Activated CD8-positive, alpha-beta memory T cell treated with anti-CD3 and anti-CD28 coated beads, Interleukin-2, amount 50 U/mL, for 1 hour (primary cell): ENCODE data around the gene DDX42.
"Not testable (repeated sequence)": the region's sequence is repeated elsewhere in the genome, so short reads cannot be mapped to it uniquely, and the experiment has no call there.

ENCODE experiments used
- DNase-seq: peaks from one replicate; pipeline ENCODE4 v3.0.0-alpha.2; 2020; ENCODE audit errors: extremely low read depth

DDX42 gene

DNA sequence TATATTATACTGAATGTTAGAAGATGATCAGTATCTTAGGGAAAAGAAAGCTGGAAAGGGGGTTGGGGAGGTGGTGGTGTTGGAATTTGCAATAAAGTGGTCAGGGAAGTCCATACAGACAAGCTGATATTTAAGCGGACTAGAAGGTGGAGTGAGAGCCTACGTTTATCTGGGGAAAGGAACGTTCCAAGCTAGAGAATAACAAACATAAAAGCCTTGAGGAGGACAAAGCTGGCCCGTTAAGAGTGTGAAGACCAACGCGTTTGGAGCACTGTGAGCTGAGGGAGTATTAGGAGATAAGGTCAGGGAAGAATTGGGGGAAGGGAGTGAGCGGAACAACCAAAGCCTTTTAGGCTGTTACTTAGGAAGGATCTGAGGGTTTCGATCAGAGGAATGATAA is 1.4 kb downstream of the DDX42 start:
- DNase-seq: no peak

DNA sequence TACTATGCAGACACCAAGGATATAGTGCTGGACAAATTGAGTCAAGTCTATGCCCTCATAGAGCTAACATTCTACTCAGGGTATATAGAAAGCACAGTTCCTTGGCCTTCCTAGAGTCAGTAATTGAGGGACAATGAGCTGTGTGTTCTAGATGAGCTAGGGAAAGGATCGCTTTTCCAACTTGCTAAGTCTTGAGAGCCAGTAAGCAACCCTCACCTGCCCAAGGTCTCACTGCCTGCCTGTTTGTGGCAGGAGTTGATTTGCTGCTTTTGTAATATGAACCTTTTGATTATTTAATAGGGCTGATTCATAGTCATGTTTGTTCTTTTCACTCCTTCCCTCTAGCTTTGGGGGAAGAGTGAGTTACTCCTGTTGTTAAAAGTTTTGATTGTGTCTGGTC is 6.5 kb downstream of the DDX42 start:
- no peak for DNase-seq

DNA sequence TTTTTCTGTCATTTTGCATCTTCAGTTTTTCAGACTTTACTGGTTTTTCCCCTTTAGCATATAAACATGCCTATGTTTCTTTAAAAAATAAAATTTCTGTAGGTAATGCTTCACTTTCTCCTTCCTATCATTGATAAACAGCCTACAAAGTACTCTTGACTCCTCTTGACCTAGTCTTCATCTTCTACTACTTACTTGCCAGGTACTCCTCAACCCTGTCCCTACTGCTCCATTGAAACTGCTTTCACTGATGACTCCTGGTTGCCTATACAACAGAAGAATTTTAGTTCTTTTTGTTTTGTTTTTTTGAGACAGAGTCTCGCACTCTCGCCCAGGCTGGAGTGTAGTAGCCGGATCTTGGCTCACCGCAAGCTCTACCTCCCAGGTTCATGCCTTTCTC is 7.0 kb downstream of the DDX42 start:
- DNase-seq: no peak

DNA sequence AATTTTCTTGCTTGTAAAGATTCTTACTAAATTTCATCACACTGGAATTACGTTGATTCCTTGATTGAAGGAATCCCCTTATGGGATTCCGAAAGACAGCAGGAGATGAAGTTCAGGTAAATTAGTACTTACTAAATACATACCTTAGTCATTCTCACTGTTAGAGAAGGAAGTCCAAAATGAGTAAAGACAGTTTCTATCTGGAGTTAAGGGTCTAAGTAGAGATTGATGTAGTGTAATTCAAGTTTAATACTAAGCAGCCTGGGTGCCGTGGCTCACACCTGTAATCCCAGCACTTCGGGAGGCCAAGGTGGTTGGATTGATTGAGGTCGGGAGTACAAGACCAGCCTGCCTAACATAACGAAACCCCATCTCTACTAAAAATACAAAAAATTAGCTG is 9.6 kb downstream of the DDX42 start:
- no peak for DNase-seq

DNA sequence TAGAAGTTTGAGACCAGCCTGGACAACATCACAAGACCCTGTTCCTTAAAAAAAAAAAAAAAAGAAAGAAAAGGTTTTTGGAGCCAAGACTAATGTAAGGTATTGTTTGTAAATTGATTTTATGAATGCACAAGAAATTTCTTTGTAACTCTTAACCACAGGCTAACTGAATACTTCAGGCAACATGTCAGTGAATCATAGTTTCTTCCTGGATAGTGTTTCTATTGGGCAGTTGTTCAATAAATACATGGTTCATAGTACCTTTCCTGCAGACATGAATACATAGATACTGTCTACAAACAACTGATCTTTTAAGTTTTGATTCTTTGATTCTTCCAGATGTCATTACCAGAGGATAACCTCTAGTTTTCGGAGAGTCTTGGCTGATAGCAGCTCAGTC is 11.6 kb downstream of the DDX42 start:
- DNase-seq: no peak

DNA sequence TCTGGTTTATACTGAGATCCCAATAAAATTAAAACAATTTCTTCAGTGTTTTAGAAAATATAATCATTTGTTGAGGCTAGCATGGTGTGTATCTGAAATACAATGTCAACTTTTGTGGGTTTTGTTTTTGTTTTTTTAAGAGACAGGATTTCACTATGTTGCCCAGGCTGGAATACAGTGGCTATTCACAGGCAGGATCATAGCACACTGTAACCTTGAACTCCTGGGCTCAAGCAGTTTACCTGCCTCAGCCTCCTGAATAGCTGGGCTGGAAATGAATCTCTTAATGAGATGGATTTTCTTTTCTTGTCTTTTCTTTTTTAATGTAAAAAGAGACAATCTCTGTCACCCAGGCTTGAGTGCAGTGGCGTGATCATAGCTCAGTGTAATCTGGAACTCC is 12.1 kb downstream of the DDX42 start:
- no peak for DNase-seq

DNA sequence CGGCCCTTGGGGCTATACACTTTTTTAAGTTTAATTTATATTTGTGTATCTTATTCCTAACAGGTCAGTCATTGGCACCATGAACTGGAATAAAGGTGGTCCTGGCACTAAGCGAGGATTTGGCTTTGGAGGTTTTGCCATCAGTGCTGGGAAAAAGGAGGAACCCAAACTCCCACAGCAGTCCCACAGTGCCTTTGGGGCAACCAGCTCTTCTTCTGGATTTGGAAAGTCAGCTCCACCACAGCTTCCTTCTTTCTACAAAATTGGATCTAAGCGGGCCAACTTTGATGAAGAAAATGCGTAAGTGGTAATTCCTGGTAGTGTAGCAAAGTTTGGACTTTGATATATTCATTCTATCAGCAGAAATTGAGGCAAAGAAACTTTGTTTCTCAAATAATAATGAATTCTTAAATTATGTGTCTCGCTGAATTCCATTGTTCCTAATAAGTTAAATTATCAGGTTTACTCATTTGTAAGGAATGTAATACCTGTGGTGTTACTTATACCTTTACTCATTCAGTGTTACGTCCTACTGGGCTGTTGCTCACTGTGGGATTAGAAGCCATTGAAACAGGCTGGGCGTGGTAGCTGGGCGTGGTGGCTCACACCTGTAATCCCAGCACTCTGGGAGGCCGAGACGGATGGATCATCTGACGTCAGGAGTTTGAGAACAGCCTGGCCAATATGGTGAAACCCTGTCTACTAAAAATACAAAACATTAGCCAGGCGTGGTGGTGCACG is 13.2 kb downstream of the DDX42 start:
- no peak for DNase-seq

DNA sequence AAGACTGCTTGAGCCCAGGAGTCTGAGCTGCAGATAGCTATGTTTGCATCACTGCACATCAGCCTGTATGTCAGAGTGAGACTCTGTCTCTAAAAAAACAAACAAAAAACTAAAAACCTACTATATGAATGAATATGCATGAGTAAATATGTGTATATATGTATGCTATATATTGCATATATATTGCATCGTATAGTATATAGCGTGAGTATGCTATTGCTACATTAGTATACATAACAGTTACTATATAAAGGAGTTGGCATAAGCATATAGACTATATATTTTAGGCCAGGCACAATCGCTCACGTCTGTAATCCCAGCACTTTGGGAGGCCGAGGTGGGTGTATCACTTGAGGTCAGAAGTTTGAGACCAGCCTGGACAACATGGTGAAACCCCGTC is 16.1 kb downstream of the DDX42 start:
- no peak for DNase-seq

DNA sequence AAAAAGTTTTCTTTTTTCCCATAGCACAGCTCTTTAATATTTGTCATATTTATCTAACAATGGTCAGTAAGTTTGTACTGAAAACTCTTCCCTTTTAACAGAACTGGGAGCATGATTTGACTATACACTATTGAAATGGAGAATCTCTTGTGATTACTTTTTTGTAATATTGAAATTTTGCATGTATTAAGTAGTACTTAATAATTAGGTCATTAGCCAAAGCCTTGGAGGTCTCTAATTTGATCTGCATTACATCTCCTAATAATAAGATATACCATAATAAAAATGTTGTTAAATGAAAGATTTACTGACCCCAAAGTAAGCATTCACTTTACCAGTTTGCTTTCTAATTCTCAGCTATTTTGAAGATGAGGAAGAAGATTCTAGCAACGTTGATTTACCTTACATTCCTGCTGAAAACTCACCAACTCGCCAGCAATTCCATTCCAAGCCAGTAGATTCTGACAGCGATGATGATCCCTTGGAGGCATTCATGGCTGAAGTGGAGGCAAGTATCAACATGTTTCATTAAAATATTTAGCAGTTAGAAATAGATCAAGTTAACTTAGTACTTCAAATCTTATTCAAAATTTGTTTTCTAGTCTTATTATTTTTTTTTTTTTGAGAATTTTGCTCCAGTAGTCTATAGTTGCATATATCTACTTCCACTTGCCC is 18.2 kb downstream of the DDX42 start:
- no peak for DNase-seq

DNA sequence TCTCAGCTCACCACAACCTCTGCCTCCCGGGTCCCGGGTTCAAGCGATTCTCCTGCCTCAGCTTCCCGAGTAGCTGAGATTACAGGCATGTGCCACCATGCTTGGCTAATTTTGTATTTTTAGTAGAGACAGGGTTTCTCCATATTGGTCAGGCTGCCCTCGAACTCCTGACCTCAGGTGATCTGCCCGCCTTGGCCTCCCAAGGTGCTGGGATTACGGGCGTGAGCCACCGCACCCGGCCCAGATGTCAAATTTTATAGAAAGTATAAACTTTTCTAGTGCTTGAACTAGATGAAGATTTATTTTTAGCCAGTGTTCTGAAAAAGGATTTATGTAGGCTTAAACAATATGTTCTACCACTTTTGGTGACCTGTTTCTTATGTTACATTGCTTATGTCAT is 22.4 kb downstream of the DDX42 start:
- not testable (repeated sequence) for DNase-seq

DNA sequence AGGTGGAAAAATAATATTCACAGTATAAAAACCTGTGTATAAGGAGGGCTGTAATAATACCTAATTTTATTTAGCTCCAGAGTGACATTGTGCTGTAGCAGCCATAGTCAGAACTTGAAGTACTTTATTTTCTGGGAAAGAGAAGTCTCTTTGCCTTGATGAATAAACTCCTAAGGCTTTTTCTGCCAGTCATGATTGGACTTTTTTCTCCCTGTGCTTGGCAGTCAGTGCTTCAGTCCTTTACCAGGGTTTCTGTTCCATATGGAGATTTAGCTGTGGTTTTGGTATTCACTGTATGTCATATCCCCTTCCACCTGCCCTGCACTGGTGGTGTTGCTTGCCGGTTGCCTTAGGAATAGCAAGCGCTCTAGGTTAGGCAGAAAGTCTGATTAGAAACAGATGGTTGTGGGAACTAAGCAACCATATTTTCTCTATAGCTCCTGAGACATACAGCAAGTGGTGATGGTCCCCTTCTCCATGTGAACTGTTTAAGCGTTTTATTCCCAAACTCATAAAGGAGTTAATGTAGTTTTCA is 24.7 kb downstream of the DDX42 start:
- no peak for DNase-seq

DNA sequence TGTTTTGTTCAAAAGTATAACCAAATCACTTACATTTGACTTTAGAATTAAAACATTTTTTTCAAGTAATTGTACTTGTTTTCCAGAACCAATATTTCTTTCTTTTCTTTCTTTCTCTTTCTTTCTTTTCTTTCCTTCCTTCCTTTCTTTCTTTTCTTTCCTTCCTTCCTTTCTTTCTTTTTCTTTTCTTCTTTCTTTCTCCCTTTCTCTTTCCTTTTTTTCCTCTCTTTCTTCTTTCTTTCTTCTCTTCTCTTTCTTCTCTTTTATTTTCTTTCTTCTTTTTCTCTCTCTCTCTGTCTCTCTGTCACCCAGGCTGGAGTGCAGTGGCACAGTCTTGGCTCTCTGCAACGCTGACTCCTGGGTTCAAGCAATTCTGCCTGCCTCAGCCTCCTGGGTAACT is 26.8 kb downstream of the DDX42 start:
- DNase-seq: no peak

DNA sequence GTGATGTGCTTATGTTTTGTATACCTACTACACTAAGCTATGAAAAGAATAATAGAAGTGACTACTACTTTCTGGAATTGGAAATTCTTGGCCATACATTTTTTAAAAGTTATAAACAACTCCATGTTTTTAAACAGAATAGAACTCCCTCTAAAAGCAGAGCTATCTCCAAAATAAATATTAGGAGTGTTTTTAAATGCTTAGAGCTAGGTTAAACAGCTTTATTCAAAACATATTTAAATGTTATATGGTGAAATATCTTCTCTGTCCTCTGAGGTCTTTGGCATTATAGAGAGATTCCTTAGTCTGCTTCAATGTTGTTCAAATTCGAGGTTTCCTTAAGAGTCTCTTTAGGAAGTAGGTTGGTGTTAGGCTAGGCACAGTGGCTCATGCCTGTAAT is 30.4 kb downstream of the DDX42 start:
- DNase-seq: no peak

DNA sequence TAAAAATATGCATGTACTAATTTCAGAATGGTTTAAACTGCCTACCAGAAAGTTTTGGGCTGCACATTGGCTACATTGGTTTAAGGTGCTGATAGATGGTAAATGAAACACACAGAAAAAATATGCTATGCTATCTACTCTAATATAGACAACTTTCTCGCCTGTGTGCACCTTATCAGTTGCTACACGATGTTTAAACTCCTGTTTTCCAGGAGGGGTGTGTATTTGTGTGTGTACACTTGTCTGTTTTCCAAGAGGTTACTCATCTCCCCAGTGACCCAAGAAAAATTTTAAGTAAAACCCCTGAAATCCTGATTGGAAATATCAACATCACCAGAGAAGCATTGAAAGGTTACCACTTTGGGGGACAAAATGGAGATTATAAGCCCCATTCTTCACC is 31.6 kb downstream of the DDX42 start:
- DNase-seq: no peak

DNA sequence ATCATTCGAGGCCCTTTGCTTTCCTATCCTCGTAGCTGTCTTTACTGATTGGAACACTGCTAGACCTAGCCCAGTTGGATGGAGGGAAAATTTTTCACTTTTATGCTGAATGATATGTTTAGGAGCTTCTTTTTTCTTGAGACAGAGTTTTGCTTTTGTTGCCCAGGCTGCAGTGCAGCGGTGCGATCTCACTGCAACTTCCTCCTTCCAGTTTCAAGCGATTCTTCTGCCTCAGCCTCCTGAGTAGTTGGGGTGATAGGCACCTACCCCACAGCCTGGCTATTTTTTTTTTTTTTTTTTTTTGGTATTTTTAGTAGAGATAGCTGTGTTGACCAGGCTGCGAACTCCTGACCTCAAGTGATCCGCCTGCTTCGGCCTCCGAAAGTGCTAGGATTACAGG is 36.0 kb downstream of the DDX42 start:
- DNase-seq: no peak

DNA sequence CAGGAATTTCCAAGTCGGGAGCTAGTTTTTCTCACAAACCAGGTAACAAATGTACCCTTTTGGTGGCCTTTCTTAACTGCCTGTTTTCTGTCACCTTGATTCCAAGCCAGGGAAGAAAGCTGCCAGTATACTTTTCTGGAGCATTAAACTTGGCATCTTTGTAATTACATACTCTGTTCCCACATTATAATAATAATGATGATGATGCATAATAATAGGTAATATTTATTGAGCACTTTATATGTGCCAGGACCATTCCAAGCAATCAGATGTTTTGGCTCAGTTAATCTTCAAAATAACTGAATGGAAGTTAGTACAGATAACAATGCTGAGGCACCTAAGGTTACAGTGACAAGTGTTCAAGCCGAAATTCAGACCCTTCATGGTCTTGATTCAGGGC is 42.2 kb downstream of the DDX42 start:
- no peak for DNase-seq

DNA sequence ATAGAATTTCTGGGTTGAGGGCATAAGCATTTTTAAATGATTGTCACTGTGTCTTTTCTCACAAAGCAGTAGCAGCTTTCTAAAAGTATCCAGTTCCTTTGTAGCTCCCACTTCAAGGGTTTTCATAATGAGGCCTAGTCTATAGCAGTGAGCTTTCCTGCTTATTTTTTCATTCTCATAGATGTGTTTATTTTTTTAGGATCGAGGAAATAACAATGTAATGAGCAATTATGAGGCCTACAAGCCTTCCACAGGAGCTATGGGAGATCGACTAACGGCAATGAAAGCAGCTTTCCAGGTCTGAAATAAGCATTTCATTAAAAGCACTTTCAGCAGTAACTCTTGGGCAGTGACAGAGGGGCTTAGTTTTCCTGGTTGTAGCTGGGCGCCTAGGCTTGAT is 42.7 kb downstream of the DDX42 start:
- no peak for DNase-seq

DNA sequence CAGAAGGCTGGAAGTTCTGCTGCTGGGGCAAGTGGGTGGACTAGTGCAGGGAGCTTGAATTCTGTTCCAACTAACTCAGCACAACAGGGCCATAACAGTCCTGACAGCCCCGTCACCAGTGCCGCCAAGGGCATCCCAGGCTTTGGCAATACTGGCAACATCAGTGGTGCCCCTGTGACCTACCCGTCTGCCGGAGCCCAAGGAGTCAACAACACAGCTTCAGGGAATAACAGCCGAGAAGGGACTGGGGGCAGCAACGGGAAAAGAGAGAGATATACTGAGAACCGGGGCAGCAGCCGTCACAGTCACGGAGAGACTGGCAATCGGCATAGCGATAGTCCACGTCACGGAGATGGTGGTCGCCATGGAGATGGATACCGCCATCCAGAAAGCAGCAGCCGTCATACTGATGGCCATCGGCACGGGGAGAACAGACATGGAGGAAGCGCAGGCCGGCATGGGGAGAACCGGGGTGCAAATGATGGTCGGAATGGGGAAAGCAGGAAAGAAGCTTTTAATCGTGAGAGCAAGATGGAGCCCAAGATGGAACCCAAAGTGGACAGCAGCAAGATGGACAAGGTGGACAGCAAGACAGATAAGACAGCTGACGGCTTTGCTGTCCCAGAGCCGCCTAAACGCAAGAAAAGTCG is 43.9 kb downstream of the DDX42 start:
- no peak for DNase-seq

DNA sequence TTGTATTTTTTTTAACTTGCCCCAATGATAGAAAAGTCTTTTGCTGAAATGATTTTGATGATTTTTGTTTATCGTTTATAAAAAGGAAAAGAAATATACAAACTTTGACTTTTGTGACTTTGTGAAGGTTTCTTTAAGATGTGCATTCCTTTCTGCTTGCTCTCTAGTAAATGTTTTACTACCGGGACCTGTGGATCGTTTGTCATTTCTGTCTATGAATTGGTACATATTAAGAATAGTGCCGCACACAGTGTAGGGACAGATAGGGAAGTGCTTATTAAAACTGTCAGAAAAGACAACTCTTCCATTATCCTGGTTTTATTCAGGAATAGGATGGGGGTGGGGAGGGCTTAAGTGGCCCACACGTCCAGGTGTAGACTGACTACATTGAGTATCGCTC is 45.2 kb downstream of the DDX42 start:
- DNase-seq: no peak

DNA sequence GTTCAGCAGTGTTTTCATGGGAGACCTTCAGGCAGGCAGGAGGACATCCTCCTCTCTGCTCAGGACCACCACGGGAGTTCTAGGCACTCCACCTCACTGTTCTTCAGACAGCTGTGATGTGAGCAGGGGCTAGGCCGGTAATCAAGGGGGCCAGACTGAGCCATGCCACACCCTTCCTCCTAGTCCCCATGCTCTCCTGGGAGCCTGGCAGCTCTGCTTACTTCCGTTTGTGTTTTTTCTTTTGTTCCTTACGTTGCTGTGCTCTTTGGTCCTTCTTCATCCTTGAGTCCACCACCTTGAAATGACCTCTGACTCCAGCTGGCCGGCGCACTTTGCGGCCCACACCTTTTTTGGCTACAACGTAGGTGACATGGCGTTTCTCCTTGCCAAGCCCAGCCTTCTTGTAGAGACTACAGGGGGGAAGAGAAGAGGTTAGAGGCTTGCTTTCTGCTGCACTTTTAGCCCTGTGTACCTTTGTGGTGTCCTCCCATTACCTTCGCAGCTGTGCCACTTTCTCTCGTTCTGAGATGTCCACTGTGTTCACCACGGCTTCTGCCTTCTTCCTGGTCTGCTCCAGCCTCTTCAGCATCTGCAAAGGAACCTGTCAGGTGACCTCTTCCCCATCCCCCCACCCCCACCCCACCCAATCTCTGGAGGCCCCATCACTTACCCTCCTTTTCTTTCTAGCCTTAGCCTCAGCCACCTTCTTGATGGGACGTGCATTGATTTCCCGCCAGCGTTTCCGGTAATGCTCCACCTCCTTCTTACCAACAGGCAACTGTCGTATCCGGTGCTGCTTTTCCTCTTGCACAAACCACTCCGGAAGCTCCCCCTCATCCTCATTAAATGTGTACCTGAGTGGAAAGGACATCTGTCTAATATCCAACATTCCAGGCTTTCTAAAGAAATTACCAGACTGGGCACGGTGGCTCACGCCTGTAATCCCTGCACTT is 45.9 kb downstream of the DDX42 start:
- DNase-seq: no peak

DNA sequence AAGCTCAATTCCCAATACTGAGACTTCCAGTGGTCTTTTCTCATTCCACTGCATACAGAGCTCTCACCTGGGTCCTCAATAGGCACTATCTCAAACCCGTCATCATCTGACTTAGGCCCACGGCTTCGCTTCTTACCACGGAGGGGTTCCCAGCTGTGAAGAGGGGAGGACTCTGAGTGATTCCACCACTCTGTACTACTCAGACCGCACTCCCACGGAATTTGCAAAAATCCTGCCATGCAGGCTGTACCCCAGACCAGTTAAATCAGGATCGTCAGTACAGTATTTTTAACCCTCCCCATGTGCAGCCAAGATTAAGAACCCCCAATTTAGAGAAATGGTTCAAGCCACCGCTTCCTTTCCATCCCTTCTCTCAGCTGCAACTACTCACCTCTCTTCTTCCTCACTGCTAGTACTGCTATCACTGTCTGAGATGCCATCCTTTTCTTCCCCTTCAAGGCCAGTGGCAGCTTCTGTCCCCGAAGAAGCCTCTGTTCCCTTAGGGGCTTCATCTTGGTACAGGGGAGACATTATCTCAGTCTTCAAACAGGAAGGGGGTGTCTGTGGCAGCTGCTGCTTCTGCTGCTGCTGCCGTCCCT is 47.1 kb downstream of the DDX42 start:
- DNase-seq: no peak
